Stimulated activated CD4-positive, alpha-beta T cell treated with anti-CD3 and anti-CD28 coated beads, Interleukin-1b, Interleukin-23, amount 100 ng/mL, for 48 hours (primary cell): ENCODE measurements around the gene ACOXL.

ENCODE experiments used
- DNase-seq: peaks from one replicate; pipeline ENCODE4 v3.0.0-alpha.2; 2020

ACOXL gene

GRCh38 chr2:111121028-111121827, 388.9 kb downstream of the ACOXL start:
- DNase-seq: peak; percentile 54

- DNase-seq: peak; percentile 74
These were observed 389.7 kb downstream of the ACOXL start for GRCh38 chr2:111121828-111122630.

- DNase-seq: peak; percentile 26
These were observed 390.5 kb downstream of the ACOXL start for GRCh38 chr2:111122631-111123421.

- no peak for DNase-seq
These were observed 391.4 kb downstream of the ACOXL start for GRCh38 chr2:111123751-111124150.

- no peak for DNase-seq
These were observed 394.2 kb downstream of the ACOXL start for GRCh38 chr2:111126581-111126980.

GRCh38 chr2:111127351-111127750, 395.0 kb downstream of the ACOXL start:
- no peak for DNase-seq

- DNase-seq: no peak
These were observed 395.7 kb downstream of the ACOXL start for GRCh38 chr2:111128096-111128495.

- DNase-seq: no peak
These were observed 401.2 kb downstream of the ACOXL start for GRCh38 chr2:111133603-111134002.

GRCh38 chr2:111134055-111134454, 401.7 kb downstream of the ACOXL start:
- no peak for DNase-seq

- DNase-seq: no peak
These were observed 403.0 kb downstream of the ACOXL start for GRCh38 chr2:111135237-111135909.

GRCh38 chr2:111135910-111136297, 403.5 kb downstream of the ACOXL start:
- DNase-seq: no peak

GRCh38 chr2:111138839-111139238, 406.5 kb downstream of the ACOXL start:
- no peak for DNase-seq

- DNase-seq: no peak
These were observed 407.4 kb downstream of the ACOXL start for GRCh38 chr2:111139637-111140317.

- DNase-seq: no peak
These were observed 408.4 kb downstream of the ACOXL start for GRCh38 chr2:111140815-111141214.

- no peak for DNase-seq
These were observed 409.7 kb downstream of the ACOXL start for GRCh38 chr2:111142101-111142500.

- no peak for DNase-seq
These were observed 410.9 kb downstream of the ACOXL start for GRCh38 chr2:111143107-111143842.

- no peak for DNase-seq
These were observed 411.4 kb downstream of the ACOXL start for GRCh38 chr2:111143843-111144198.

GRCh38 chr2:111145103-111145760, 412.9 kb downstream of the ACOXL start:
- DNase-seq: no peak

- no peak for DNase-seq
These were observed 413.6 kb downstream of the ACOXL start for GRCh38 chr2:111145951-111146350.

GRCh38 chr2:111148225-111148873, 416.0 kb downstream of the ACOXL start:
- DNase-seq: no peak
